Upper lobe of right lung (tissue), 1 donor: Measurements from ENCODE around the gene DEPDC5. TPM values are rescaled to one million over a fixed set of nuclear protein-coding genes. Genes with fewer than 3 reads are reported as not detected.
"Not testable (repeated sequence)": the region's sequence is repeated elsewhere in the genome, so short reads cannot be mapped to it uniquely, and the experiment has no call there.

Source experiments
- ATAC-seq: fragments of 200-7000 bp; cut with Tn5 transposase; one replicate; pipeline ENCODE4 v1.9.1; 2020; ENCODE audit warnings: mild to moderate bottlenecking, moderate library complexity
- DNase-seq: peaks from one replicate; pipeline ENCODE4 v3.0.0-alpha.2; 2020
- H3K27ac ChIP-seq: fragments of 200-600 bp; one replicate; pipeline ENCODE4 v1.8.0; 2022
- H3K27me3 ChIP-seq: fragments of 200-600 bp; one replicate; pipeline ENCODE4 v1.8.0; 2022; ENCODE audit warnings: mild to moderate bottlenecking
- H3K36me3 ChIP-seq: fragments of 200-600 bp; one replicate; pipeline ENCODE4 v1.8.0; 2022
- H3K4me1 ChIP-seq: fragments of 200-600 bp; one replicate; pipeline ENCODE4 v1.8.0; 2022
- H3K4me3 ChIP-seq: fragments of 200-600 bp; one replicate; pipeline ENCODE4 v1.8.0; 2022; ENCODE audit warnings: mild to moderate bottlenecking
- H3K9me3 ChIP-seq: fragments of 200-600 bp; one replicate; pipeline ENCODE4 v1.8.0; 2022
- CTCF ChIP-seq: fragments of 200-600 bp; IDR thresholded peaks from one replicate; pipeline ENCODE4 v1.8.0; 2022; ENCODE audit warnings: antibody characterized with exemption
- intact Hi-C: fragments of 100-400 bp; cut with DNase I; formaldehyde crosslinking; loops from one replicate; pipeline ENCODE4 v1.11.0; 2022
- total RNA-seq: library from RNA; stranded (reverse); fragmentation: NEBNext Ultra II Directional; extraction: Animal tissue kit (Norgen Biotek cat#: 25700); gene quantifications from one replicate; pipeline ENCODE4 v1.2.1, GENCODE V29; 2021
- donor health status: DM: no; HTN: yes; CAD: no; lungs with severe emphysema.

The DEPDC5 gene
- total RNA-seq, 1 donor from 2014 or later: 24.7 TPM

DNA sequence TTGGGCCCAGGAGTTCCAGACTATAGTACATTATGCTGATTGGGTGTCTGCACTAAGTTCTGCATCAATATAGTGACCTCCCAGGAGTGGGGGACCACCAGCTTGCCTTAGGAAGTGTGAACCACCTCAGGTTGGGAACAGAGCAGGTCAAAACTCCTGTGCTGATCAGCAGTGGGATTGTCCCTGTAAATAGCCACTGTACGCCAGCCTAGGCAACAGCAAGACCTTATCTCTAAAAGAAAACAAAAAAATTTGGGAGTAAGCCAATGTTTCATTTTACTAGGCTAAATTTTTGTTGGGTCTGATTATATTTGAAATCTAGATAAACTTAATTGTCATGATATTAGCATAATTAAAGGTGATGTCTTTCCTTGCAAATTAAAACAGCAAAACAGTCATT lies 3.4 kb downstream of the DEPDC5 start:
- H3K9me3 ChIP-seq: no peaks in the 10 kb centered on the region
- no peak overlapping the region for H3K27ac ChIP-seq
- peaks cover 33% of the 10 kb centered on the region for H3K36me3 ChIP-seq
- no peak for TF ChIP-seq CTCF
- ATAC-seq (no peak), DNase-seq (no peak)
- no peak overlapping the region for H3K4me3 ChIP-seq
- H3K4me1 ChIP-seq: peaks cover 19% of the 10 kb centered on the region
- intact Hi-C loops: no loop called here
- H3K27me3 ChIP-seq: no peaks in the 10 kb centered on the region

GRCh38 chr22:31758860-31759259 lies 5.0 kb downstream of the DEPDC5 start:
- intact Hi-C loops, H3K4me3 ChIP-seq, H3K27ac ChIP-seq, ATAC-seq, H3K4me1 ChIP-seq, H3K27me3 ChIP-seq, DNase-seq, H3K9me3 ChIP-seq: not testable (repeated sequence)
- peaks cover 48% of the 10 kb centered on the region for H3K36me3 ChIP-seq

DNA sequence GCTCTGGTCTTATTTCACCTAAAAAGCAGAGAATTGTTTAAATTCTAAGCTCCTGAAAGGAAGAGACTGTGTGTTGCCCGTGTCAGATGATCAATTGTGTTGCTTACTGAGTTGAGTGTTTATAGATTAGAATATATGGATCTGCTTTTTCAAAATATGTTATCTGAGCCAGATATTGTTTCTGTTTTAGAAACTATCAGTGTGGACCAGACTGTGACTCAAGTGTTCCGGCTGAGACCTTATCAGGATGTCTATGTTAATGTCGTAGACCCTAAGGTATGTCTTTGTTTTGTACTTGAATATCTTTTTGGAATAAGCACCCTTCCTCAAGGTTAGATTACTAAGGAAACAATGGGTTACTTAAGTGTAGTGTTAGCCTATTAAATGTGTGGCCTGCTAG lies 11.0 kb downstream of the DEPDC5 start:
- TF ChIP-seq CTCF: no peak
- Histone ChIP-seq H3K27ac (no peak overlapping the region), H3K36me3 (peaks cover 94% of the 10 kb centered on the region), H3K4me3 (no peak overlapping the region), H3K4me1 (no peaks in the 10 kb centered on the region), H3K9me3 (no peaks in the 10 kb centered on the region), H3K27me3 (no peaks in the 10 kb centered on the region)
- ATAC-seq (no peak), DNase-seq (no peak)
- intact Hi-C loops: no loop called here

DNA sequence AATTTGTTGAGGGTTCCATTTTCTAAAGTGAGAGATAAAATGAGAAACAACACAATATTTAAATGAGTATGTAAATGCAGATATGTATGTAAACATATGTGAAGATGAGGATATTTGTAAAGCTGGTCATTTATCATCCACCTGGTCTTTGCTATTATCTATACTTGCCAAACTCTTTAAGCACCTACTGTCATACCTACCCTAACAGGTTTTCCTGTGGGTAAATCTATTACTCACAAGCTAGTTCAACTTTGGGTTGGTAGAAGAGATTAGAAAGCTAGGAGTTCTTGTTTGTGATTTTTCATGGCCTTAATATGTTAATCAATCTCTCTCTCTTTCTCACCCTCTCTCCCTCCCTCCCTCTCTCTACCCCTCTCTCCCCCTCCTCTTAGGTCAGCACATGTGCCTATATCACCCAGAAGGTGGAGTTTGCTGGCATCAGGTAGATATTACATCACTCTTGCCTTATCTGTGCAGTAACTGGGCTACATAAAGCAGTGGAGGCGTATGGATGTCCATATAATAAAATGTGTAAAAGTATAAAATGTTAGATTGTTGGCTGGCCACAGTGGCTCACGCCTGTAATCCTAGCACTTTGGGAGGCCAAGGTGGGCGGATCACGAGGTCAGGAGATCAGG lies 14.7 kb downstream of the DEPDC5 start:
- no peak for DNase-seq
- TF ChIP-seq CTCF: no peak
- intact Hi-C loops: no loop called here
- no peaks in the 10 kb centered on the region for H3K4me1 ChIP-seq
- H3K9me3 ChIP-seq: no peaks in the 10 kb centered on the region
- no peak overlapping the region for H3K27ac ChIP-seq
- H3K36me3 ChIP-seq: peaks cover 92% of the 10 kb centered on the region
- ATAC-seq: no peak
- no peaks in the 10 kb centered on the region for H3K27me3 ChIP-seq
- no peak overlapping the region for H3K4me3 ChIP-seq

- Histone ChIP-seq H3K9me3 (no peaks in the 10 kb centered on the region), H3K36me3 (peaks cover 68% of the 10 kb centered on the region), H3K27ac (no peak overlapping the region), H3K27me3 (no peaks in the 10 kb centered on the region), H3K4me3 (no peak overlapping the region), H3K4me1 (no peaks in the 10 kb centered on the region)
- intact Hi-C loops: no loop called here
- TF ChIP-seq CTCF: no peak
- no peak for DNase-seq
- no peak for ATAC-seq
These were observed 19.6 kb downstream of the DEPDC5 start for GRCh38 chr22:31773416-31773815.

- no peak overlapping the region for H3K4me3 ChIP-seq
- no peaks in the 10 kb centered on the region for H3K27me3 ChIP-seq
- no peaks in the 10 kb centered on the region for H3K9me3 ChIP-seq
- TF ChIP-seq CTCF: no peak
- DNase-seq (no peak), ATAC-seq (no peak)
- no peaks in the 10 kb centered on the region for H3K4me1 ChIP-seq
- no peak overlapping the region for H3K27ac ChIP-seq
- peaks cover 68% of the 10 kb centered on the region for H3K36me3 ChIP-seq
- intact Hi-C loops: no loop called here
These were observed 22.4 kb downstream of the DEPDC5 start for GRCh38 chr22:31776231-31776630.
